ENCODE measurements around the gene DNAJC13.

The DNAJC13 gene

DNA sequence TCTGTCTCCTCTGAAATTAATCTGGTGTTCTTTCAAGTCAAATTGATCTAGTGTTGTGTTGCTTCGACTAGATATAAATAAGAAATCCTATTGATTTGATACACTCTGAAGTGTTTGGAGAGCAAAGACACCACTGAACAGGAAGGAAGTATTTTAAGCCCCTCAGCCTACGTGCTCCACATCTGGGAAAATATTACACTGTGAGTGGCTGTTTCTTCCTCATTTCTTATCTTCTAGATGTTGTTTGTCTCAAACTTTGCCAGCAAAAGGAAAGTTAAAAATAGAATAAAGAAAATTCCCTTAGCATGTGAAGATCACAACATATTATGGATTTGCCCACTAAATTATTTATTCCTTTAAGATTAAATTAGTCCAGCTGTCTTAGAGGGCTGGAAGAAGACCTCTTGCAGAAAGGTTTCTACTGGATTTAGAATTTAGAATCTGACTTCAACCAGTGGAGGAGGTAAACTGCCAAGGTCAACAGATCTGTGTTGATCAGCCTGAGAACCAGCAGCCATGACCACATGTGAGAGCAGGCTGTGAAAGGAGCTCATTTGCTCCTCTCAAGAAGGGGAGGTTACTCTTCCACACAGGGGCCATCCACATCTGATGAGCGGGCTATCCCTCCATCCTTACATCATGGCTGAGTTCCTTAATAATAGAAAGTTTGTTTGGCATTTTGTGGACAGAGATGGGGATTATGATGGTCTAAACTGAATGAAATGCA lies 133.4 kb downstream of the DNAJC13 start:
- DNase-seq = peak; percentile 25

DNA sequence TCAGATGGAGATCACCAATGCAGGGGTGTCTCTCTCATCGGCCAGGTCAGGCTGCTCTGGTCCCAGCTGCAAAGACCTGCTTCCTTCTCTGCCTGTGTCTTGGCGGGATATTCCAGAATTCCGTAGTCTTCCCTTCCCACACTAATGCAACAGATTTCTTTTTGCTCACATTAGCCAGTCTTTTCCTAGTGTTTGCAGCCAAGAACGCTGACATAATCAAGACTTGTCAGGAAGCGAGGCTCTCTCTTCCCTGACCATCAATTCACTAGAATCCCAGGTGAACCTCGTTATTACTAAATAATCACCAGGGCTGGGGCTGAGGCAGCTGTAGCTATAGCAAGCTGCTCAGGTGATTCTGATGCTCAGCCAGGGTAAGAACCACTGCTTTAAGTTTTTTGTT lies 136.5 kb downstream of the DNAJC13 start:
- DNase-seq = no peak

DNA sequence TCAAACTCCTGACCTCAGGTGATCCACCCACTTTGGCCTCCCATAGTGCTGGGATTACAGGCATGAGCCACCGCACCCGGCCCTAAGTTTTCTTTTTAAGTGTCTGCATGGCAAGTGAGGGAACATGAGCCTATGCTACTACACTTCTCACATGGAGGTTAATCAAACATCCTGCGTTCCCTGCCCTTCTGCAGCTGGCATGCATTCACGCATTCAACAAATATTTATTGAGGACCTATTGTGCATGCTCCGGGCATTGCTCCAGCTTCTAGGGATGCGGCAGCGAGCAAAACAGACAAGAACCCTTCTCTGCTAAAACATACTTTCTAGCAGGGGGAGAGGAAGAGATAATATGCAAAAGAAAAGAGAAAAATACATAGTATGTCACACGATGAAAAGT lies 137.1 kb downstream of the DNAJC13 start:
- DNase-seq = no peak

DNA sequence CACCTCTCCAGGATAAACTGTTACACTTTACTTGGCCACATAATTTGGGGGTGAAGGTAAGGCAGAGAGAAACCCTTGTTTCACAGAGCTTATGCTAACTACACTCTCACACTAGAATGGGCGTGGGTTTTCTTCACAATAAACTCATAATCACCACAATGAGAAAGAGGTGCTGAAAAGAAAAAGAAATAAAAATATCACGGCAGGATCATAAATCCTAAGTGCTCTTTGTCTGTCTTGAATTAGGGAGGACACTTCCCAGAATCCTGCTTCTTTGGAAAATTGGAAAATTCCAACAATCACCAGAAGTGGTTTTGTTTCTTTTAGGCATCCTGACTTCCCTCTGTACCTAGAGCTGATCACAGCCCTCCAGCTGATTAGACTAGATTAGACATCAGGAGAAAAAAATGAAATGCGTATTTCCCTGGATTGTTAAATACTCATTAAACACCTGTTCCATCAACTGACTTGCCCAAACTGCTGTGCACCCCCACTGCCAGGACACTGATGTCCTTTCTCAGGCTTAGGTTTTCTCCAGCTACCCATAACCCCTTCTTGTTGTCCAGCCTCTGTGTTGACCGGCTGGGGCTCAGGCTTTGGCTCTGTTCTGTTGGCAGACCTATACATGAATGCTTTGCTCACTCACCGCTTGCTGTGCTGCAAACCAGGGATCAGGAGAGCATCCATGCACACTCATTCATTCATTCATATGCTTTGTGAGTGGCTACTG lies 138.2 kb downstream of the DNAJC13 start:
- no peak for DNase-seq

DNA sequence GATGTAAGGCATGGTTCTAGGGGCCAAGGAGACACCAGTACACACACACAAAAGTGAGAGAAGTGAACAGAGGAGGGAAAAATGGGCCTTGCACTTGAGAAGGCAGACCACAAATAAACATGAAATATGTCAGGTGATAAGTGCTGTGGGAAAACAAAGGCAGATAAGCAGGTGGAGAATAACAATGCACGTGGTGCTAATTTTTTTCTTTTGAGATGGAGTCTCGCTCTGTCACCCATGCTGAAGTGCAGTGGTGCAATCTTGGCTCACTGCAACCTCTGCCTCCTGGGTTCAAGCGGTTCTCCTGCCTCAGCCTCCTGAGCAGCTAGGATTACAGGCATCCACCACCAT lies 138.7 kb downstream of the DNAJC13 start:
- peak; percentile 28 for DNase-seq

DNA sequence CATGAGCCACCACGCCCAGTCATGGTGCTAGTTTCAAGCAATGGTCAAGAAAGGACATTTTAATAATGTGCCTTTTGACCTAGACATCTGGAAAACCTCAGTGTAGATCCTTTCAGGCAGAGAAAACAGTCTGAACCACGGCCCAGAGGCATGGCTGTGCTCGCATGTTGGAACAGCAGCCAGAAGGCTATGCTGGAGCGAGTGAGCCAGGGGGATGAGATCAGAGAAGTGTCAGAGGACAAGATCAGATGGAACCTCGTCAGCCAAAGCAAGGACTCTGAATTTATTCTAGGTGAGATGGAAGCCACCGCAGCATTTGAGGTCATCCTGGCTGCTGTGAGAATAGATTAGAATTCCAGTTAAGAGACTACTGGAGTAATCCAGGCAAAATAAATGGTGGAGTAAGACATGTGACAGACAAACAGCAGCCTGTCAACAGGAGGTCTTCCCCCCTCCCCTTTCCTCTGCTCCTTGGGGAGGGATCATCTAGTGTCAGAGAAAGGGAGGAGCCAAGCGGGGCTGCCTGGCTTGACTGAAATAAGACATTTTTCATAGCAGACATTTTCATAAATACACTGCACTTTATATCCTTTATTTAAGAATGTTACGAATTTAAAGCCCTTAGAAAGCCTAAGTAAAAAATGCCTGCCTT lies 139.3 kb downstream of the DNAJC13 start:
- DNase-seq = peak; percentile 25

DNA sequence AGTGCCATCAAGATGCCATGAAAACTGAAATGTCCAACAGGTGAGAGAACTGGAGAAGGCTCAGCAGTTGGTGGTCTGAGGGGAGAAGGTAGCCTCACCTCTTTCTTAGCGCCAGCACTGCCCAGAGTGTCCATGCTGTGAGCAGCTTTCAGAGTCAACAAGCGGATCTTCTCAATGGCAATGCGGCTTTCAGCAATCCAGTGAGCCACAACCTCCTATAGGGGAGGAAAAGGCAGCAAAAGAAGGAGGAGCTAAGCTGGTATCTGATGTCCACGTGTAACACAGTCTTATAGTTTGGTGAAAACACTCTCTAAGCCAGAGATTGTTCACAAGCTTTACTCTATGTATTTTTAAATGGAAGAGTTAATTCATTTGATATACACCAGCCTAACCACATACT lies 143.7 kb downstream of the DNAJC13 start:
- DNase-seq = no peak

DNA sequence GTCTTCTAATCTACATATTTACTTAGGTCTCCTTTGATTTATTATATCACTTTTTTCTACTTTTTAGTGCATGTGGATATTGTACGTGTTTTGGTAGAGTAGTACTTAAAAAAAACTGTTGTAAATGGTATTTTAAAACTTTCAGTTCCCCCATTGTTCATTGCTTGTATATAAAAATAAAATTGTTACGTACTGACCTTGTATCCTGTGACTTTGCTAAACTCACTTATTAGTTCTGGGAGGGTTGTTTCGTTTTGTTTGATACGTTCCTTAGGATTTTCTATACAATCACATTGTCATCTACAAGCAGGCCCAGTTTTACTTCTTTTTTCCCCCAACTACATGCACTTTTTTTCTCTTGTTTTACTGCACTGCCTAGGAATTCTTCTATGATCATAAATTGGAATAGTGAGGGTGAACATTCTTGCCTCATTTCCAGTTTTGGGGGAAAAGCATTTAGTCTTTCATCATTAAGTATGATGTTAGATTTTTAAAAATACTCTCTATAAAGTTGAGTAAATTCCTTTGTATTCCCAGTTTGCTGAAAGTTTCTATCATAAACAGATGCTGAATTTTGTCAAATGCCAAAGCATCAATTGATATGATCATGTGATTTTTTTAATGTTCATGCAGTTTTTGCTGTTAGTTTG lies 146.2 kb downstream of the DNAJC13 start:
- DNase-seq = no peak

DNA sequence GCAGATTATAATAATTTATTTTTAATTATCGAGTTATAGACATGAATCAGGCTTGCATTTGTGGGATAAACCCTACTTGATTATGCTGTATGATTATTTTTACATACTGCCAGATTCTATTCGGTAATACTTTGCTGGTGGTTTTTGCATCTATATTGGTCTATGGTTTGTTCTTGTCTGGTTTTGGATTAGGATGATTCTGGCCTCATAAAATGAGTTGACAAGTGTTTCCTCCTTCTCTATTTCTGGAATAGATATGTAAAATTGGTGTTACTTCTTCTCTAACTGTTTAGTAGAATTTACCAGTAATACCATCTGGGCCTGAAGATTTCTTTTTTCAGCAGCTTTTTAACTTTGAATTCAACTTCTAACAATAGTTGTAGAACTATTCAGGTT lies 146.8 kb downstream of the DNAJC13 start:
- DNase-seq = no peak

DNA sequence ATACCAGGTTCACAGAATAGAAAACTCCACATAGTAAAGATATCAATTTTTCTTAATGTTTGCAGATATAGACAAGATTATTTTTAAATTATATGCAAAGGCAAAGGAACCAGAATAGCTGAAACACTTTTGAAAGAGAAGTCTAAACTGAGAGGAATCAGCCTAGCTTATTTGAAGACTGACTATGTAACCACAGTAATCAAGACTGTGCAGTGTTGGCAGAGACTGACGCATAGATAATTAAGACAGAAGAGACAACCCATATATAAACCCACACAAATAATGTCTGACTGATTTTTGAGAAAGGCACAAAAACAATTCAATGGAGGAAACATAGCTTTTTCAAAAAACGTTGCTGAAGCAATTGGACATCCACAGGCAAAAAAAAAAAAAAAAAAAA lies 151.1 kb downstream of the DNAJC13 start:
- DNase-seq = no peak

DNA sequence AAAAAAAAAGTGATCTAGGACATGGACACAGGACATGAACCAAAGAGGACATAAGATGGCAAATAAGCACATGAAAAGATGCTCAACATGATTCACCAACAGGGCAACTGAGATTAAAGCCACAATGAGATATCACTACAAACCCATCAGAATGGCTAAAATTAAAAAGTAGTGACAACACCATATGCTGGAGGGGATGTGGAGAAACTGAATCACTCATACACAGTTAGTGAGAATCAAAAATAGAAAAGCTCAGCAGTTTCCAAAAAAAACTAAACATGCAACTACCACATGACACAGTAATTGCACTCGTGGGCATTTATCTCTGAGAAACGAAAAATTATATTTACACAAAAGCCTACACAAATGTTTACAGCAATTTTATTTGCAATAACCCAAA lies 151.9 kb downstream of the DNAJC13 start:
- DNase-seq = no peak

DNA sequence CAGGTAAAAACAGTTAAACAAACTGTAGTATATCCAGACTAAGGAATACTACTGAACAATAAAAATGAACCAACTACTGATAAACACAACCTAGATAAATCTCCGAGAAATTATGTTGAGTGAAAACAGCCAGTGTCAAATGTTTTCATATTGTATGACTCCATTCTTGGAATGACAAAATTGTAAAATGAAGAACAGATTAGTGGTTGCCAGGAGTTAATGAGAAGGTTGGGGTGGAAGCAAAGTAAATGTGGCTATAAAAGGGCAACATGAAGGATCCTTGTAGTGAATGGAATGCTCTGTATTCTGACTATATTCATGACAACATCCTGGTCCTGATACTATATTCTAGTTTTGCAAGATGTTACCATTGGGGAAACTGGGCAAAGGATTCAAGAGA lies 152.3 kb downstream of the DNAJC13 start:
- DNase-seq = no peak

DNA sequence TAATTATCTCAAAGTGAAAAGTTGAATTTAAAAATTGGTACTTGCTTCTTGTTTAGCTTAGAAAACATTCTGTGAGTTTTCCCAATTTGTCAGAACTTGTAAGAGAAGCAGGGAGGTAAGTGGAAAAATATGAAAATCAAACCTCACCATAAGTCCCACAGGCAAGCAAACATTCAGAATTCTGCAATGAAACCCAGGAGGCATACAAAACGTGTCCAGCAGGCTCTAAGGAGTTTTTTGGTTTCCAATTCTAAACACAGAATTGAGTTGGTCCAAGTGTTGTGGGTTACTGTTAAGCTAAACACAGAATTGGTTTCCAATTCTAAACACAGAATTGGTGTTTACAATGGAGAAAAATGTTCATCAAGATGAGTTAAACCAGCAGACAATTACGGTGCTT lies 152.7 kb downstream of the DNAJC13 start:
- no peak for DNase-seq

DNA sequence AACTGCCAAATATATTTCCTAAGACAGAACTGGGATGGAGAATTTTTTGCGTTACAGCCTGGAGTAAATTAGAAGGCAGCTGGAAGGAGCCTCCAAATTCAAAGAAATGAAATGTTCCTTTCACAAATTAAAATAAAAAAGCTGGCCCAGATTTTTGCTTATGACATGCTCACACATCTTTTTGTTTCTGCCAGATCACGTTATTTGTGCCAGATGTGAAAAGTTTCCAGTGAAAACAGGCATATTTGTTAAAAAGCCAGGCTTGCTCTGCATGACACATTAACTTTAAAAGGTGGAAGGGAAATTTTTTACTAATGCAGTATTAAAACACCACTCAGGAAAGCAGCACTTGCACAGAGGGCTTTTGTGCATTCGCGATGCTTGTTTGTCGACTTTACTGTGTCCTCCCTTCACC lies 156.5 kb downstream of the DNAJC13 start:
- DNase-seq = no peak

DNA sequence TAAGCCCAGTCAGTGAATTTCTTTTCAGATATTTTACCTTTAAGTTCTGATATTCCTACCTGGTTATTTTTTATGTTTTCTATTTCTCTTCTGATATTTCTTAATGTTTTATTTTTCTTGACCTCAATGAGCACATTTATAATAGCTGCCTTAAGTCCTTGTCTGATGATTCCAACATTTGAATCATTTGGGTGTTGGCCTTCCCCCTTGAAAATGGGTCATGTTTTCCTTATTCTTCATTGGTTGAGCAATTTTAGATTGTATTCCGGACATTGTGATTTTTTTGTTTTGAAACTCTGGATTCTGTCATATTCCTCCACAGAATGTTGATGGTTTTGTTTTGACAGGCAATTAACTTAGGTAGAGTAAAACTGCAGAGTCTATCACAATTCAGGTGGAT lies 170.1 kb downstream of the DNAJC13 start:
- DNase-seq = no peak
